ENCODE results near the gene SPTLC2. TPM values are rescaled to one million over a fixed set of nuclear protein-coding genes. Genes with fewer than 3 reads are reported as not detected.

Gene SPTLC2
- total and polyA plus RNA-seq, 2 of the 13 experiments (the other 11 are each of a cell fraction or from before 2014, with no cell fraction given): 17.4 to 17.5 TPM

- H3K27me3 ChIP-seq (ENCODE audit: control insufficient read depth in 1 of 2, insufficient read depth in 2 of 2, low read length in 2 of 2): no peaks in the 10 kb centered on the region; a peak in 1 of 5 replicates
- no peaks in the 10 kb centered on the region for H3K9me3 ChIP-seq (ENCODE audit: low read length)
- WGBS (ENCODE audit: low lambda C conversion rate): 1% methylated on average over 31 of the region's 50 CpGs
- peak within 1 kb of the TSS; percentile 88 for H3K27ac ChIP-seq (ENCODE audit: extremely low read length, insufficient read depth, low read length)
- H3K4me3 ChIP-seq (replicated peaks in 1 of 3; ENCODE audit: insufficient read depth in 1 of 3, low read depth in 2 of 3, low read length in 3 of 3): peak within 1 kb of the TSS; percentile 79 to 98 (median 90)
- peaks cover 35% of the 10 kb centered on the region for H3K4me1 ChIP-seq (ENCODE audit: insufficient read depth, low read length)
- H4K20me1 ChIP-seq (ENCODE audit: insufficient read depth, low read length): peaks cover 8% of the 10 kb centered on the region
- DNase-seq (ENCODE audit: low spot score) (peak; percentile 99), FAIRE-seq (peak; percentile 98), ATAC-seq (peak; percentile 95)
- peak within 1 kb of the TSS; percentile 98 for H2AFZ ChIP-seq (ENCODE audit: low read length)
- H3K79me2 ChIP-seq (ENCODE audit: insufficient read depth, low read length): peaks cover 48% of the 10 kb centered on the region
- peaks cover 22 to 30% of the 10 kb centered on the region in 2 experiments for H3K36me3 ChIP-seq (replicated peaks in 1 of 2; ENCODE audit: control insufficient read depth in 1 of 2, insufficient read depth in 2 of 2, low read length in 2 of 2)
- in situ Hi-C loops (cut with HindIII; ENCODE audit: extremely low pct_ligation_motif_present, low pct_unique_long_range_greater_than_20kb): loop anchor here (5.0 kb wide), 1 partner anchor 95 kb away; no protein-coding TSS in a partner anchor
- intact Hi-C loops (cut with micrococcal nuclease; ENCODE audit: unreplicated experiment): loop anchor here (1.0 to 5.0 kb wide), 3 partner anchors 41 to 135 kb away; partner anchors contain the start of genes GSTZ1, ISM2, POMT2 and SAMD15
- POLR2A ChIA-PET: interaction anchor here (0.6 to 2.7 kb wide), 7 partner anchors 10 to 137 kb away, joined by 3 to 10 read pairs (median 6); partner anchors contain the start of genes GSTZ1, ISM2 and POMT2
- no TSS peak for BruUV-seq (replicated peaks)
- CTCF ChIA-PET (ENCODE audit: low intra/inter-chr PET ratio, low total read pairs): interaction anchor here (1.5 kb wide), 1 partner anchor 94 kb away, joined by 4 read pairs; no protein-coding TSS in a partner anchor
- H3K4me2 ChIP-seq (ENCODE audit: low read depth, low read length): peak within 1 kb of the TSS; percentile 95
- H3K9ac ChIP-seq (ENCODE audit: insufficient read depth, low read depth, low read length): peak within 1 kb of the TSS; percentile 89
- TF ChIP-seq MXD4 (CRISPR knock-in tag; IDR thresholded peaks at IDR 0.05): no peak
- TF ChIP-seq ZNF3 (CRISPR knock-in tag; IDR thresholded peaks at IDR 0.05): peak; percentile 15; the same call in 1 of the 2 replicates
- TF ChIP-seq TFDP2 (CRISPR knock-in tag; IDR thresholded peaks at IDR 0.05): no peak
- peak; percentile 72; the same call in 1 of the 2 replicates for TF ChIP-seq PHF21A (CRISPR knock-in tag; IDR thresholded peaks at IDR 0.05)
- no peak for TF ChIP-seq PAXIP1 (CRISPR knock-in tag; conservative IDR thresholded peaks at IDR 0.05)
- TF ChIP-seq ATF7 (IDR thresholded peaks at IDR 0.05): peak; percentile 1; the same call in 1 of the 2 replicates
- TF ChIP-seq ATF7 (CRISPR knock-in tag; IDR thresholded peaks at IDR 0.05): no peak
- TF ChIP-seq ZFY (CRISPR knock-in tag; IDR thresholded peaks at IDR 0.05): peak; percentile 94
- peak; percentile 77 to 90 for TF ChIP-seq POLR2A (IDR thresholded peaks at IDR 0.05; ENCODE audit: insufficient read depth in 1 of 2, low read depth in 2 of 2, low read length in 2 of 2)
- peak; percentile 57 for TF ChIP-seq ZIK1 (CRISPR knock-in tag; IDR thresholded peaks at IDR 0.05; ENCODE audit: borderline replicate concordance, low read depth)
- peak; percentile 98 for TF ChIP-seq KDM5A (IDR thresholded peaks at IDR 0.05; ENCODE audit: borderline replicate concordance, low read length)
- TF ChIP-seq YEATS4 (CRISPR knock-in tag; IDR thresholded peaks at IDR 0.05; ENCODE audit: borderline replicate concordance): 0 out of 2 replicates have a peak, but pooled peaks have one; percentile 20
- TF ChIP-seq THAP7 (CRISPR knock-in tag; IDR thresholded peaks at IDR 0.05): peak; percentile 17; the same call in 1 of the 2 replicates
- TF ChIP-seq GZF1 (CRISPR knock-in tag; IDR thresholded peaks at IDR 0.05): 0 out of 2 replicates have a peak, but pooled peaks have one; percentile 18
- TF ChIP-seq FLYWCH1 (CRISPR knock-in tag; IDR thresholded peaks at IDR 0.05): peak; percentile 72; the same call in 1 of the 2 replicates
These were observed 158.8 kb downstream of the SPTLC2 start, which contains the start of the genes AHSA1 and VIPAS39 for GRCh38 chr14:77457522-77458248. Gene AHSA1, plus strand, starts transcription at chr14:77458093. Its CDS starts 97 bp downstream, at chr14:77458190. Gene VIPAS39, minus strand, starts transcription at chr14:77457601. Its CDS starts 3,499 bp downstream, at chr14:77454102.
